Fibroblast of villous mesenchyme (primary cell): ENCODE results near the gene EHBP1L1. TPM values are rescaled to one million over a fixed set of nuclear protein-coding genes. Genes with fewer than 3 reads are reported as not detected.

Experiments
- DNase-seq: peaks from one replicate; pipeline ENCODE4 v3.0.0-alpha.2; 2010; ENCODE audit warnings: low read depth
- H3K4me3 ChIP-seq: 2 replicates; pipeline ENCODE4 v1.5.1; 2011; ENCODE audit warnings: low read depth, mild to moderate bottlenecking, low read length
- CTCF ChIP-seq: IDR thresholded peaks from 2 replicates; pipeline ENCODE4 v1.5.1; 2012; ENCODE audit warnings: low read depth, mild to moderate bottlenecking, low read length; ENCODE audit not compliant: insufficient read depth
- total RNA-seq: library from RNA; depleted of rRNA; stranded (reverse); fragments of >200 nt; gene quantifications from 2 replicates; pipeline ENCODE4 v1.2.3, GENCODE V29; 2012

Gene EHBP1L1
- total RNA-seq, 1 donor, result 33.7 TPM

DNA sequence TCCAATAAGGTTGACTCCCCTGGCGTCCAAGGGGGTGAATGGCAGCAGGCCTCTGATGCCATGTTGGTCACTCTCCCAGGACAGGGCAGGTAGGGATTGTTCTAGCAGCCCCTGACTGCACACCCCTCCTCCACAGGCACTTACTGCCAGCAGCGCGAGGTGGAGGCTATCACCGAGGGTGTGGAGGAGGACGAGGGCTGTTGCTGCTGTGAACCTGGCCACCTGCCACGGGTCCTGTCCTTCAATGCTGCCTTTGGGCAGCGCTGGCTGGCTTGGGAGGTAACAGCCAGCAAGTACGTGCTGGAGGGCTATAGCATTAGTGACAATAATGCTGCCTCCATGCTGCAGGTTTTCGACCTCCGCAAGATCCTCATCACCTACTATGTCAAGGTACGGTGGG, 54.4 kb downstream of the EHBP1L1 start:
- DNase-seq, result no peak
- no peak for TF ChIP-seq CTCF
- no peak overlapping the region for H3K4me3 ChIP-seq

DNA sequence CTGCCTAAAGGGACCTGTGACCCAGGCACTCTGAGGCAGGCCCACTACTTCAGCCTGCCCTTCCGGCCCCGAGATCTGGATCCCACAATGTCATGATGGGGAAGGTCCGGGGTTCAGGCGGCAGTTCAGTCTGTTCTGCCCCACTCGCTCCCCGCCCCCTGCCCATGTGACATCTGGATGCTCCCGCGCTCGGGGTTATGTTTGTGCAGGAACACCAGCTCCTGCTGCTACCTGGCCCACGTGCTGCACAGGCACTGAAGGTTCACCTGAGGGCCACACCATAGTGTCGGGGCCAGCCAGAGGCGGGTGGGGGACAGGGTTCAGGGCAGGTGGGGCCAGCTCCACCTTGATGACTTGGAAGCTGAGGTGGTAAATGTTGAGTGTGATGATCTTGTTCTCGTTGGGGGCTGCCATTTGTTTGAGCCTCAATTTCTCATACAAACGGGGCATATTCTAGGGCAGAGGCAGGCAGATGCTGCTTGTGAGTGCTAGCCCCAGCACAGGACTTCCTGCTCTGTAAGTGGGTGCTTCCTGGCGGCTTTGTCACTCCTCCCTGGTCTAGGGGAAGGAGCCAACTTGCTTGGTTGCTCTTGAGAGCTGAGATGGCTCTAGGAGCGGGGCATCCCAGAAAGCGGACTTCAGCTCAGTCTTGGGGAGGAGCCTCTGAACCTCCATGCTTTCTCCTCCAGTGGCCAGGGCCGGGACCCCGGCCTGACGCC, 57.7 kb downstream of the EHBP1L1 start:
- no peak for TF ChIP-seq CTCF
- DNase-seq, result no peak

DNA sequence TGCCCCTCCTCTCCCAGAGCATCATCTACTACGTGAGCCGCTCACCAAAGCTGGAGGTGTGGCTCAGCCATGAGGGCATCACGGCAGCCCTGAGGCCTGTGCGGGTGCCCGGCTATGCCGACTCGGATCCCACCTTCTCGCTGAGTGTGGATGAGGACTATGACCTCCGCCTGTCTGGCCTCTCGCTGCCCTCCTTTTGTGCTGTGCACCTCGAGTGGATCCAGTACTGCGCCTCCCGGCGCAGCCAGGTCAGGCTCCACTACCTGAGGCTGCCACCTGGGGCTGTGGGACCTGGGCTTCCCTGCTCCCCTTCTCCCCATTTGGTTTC, 58.2 kb downstream of the EHBP1L1 start:
- H3K4me3 ChIP-seq, result no peak overlapping the region
- TF ChIP-seq CTCF, result no peak
- DNase-seq, result no peak

More for the DNA sequence above, 57.7 kb downstream of the EHBP1L1 start:
- no peak overlapping the region for H3K4me3 ChIP-seq

DNA sequence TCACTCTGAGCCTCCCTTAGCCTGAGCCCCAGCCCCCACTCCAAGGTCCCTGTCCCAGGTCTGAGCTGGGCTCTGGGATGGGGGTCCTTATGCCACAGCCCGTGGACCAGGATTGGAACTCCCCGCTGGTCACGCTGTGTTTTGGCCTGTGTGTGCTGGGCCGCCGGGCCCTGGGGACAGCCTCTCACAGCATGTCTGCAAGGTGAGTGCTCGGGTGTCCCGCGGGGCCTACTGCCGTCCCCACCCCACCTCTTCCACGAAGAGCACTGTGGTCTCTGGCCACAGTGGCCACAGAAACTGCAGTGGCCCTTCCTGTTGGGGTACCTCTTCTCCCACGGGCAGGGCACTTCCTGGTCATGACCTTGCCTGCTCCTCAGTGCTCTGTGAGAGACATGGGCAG, 58.6 kb downstream of the EHBP1L1 start:
- DNase-seq, result no peak
- no peak overlapping the region for H3K4me3 ChIP-seq
- TF ChIP-seq CTCF, result no peak

DNA sequence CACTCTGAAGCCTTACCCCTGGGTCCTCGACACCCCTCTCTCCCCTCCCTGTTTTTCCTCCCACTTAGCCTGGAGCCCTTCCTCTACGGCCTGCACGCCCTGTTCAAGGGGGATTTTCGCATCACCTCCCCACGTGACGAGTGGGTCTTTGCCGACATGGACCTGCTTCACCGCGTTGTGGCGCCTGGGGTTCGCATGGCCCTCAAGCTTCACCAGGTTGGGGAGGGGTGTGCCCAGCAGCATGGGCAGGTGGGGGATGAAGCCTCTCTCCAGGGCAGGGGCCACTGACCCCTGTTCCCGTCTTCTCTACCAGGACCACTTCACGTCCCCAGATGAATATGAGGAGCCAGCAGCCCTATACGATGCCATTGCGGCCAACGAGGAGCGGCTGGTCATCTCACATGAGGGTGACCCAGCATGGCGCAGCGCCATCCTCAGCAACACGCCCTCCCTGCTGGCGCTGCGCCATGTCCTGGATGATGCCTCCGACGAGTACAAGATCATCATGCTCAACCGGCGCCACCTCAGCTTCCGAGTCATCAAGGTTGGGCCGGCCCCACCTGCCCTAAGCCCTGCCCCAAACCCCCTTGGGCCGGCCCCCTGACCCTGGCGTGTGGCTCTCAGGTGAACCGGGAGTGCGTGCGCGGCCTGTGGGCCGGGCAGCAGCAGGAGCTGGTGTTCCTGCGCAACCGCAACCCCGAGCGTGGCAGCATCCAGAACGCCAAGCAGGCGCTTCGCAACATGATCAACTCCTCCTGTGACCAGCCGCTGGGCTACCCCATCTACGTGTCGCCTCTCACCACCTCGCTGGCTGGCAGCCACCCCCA, 59.3 kb downstream of the EHBP1L1 start:
- no peak overlapping the region for H3K4me3 ChIP-seq
- TF ChIP-seq CTCF, result no peak
- no peak for DNase-seq

DNA sequence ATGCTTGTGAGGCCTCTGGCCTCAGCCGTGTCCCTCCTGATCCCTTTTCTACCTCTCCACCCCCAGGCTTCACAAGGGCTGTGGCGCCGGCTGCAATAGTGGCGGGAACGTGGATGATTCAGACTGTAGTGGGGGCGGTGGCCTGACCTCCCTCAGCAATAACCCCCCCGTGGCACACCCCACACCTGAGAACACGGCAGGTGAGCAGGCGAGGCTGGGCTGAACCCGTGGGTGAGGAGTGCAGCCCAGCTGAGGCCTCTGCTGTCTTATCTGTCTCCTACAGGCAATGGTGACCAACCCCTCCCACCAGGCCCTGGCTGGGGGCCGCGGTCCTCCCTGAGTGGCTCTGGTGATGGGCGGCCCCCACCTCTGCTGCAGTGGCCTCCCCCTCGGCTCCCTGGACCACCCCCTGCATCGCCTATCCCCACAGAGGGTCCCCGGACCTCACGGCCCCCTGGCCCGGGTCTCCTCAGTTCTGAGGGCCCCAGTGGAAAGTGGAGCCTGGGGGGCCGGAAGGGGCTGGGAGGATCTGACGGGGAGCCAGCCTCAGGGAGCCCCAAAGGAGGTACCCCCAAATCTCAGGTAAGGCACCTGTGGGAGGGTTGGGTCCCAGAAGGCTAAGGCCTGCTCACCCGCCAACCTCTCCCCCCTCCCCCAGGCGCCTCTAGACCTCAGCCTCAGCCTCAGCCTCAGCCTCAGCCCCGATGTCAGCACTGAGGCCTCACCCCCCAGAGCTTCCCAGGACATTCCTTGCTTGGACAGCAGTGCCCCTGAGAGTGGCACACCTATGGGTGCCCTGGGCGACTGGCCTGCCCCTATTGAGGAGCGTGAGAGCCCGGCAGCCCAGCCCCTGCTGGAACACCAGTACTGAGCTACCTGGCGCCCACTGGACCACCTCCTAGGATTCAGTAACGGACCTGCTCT, 60.5 kb downstream of the EHBP1L1 start:
- H3K4me3 ChIP-seq, result no peak overlapping the region
- TF ChIP-seq CTCF, result no peak
- no peak for DNase-seq
